NCI-H1694 (cell line): ENCODE data around the gene NKIRAS1.

ENCODE experiments used
- DNase-seq: peaks from one replicate; lab custom pipeline; 2025; lab: John Stamatoyannopoulos, UW

The NKIRAS1 gene

GRCh38 chr3:23916886-23917678, at the start of gene NKIRAS1, which contains the start of gene RPL15:
TSS of gene NKIRAS1 (minus strand) at chr3:23916990. CDS start at chr3:23910904, 6,086 bp downstream.
TSS of gene RPL15 (plus strand) at chr3:23917132. CDS start at chr3:23917860, 728 bp downstream.
- DNase-seq = peak; percentile 58

GRCh38 chr3:23966328-23966727, 49.5 kb upstream of the NKIRAS1 start:
- DNase-seq = no peak

GRCh38 chr3:23964537-23965235, 47.9 kb upstream of the NKIRAS1 start:
- DNase-seq = no peak

- no peak for DNase-seq
These were observed 45.1 kb upstream of the NKIRAS1 start for GRCh38 chr3:23961913-23962312.

- no peak for DNase-seq
These were observed 44.3 kb upstream of the NKIRAS1 start for GRCh38 chr3:23961066-23961465.

GRCh38 chr3:23960649-23961048, 43.9 kb upstream of the NKIRAS1 start:
- DNase-seq = no peak

GRCh38 chr3:23959135-23959900, 42.5 kb upstream of the NKIRAS1 start:
- DNase-seq = no peak

GRCh38 chr3:23956701-23957100, 39.9 kb upstream of the NKIRAS1 start:
- DNase-seq = no peak

GRCh38 chr3:23954144-23954543, 37.4 kb upstream of the NKIRAS1 start:
- no peak for DNase-seq

GRCh38 chr3:23953523-23953922, 36.7 kb upstream of the NKIRAS1 start:
- no peak for DNase-seq

GRCh38 chr3:23952646-23953045, 35.9 kb upstream of the NKIRAS1 start:
- no peak for DNase-seq

GRCh38 chr3:23950293-23950692, 33.5 kb upstream of the NKIRAS1 start:
- no peak for DNase-seq

GRCh38 chr3:23949784-23950183, 33.0 kb upstream of the NKIRAS1 start:
- DNase-seq = no peak

- DNase-seq = no peak
These were observed 32.0 kb upstream of the NKIRAS1 start for GRCh38 chr3:23948761-23949160.

- DNase-seq = peak; percentile 22
These were observed 29.3 kb upstream of the NKIRAS1 start for GRCh38 chr3:23945913-23946687.

GRCh38 chr3:23945663-23945912, 28.8 kb upstream of the NKIRAS1 start:
- DNase-seq = no peak

GRCh38 chr3:23944861-23945662, 28.3 kb upstream of the NKIRAS1 start, which contains the start of gene NR1D2:
TSS of gene NR1D2 (plus strand) at chr3:23945286. CDS start at chr3:23945579, 293 bp downstream.
- no peak for DNase-seq

GRCh38 chr3:23944007-23944783, 27.4 kb upstream of the NKIRAS1 start:
- no peak for DNase-seq

- DNase-seq = no peak
These were observed 25.8 kb upstream of the NKIRAS1 start for GRCh38 chr3:23942546-23942945.

GRCh38 chr3:23941440-23941839, 24.6 kb upstream of the NKIRAS1 start:
- no peak for DNase-seq
